ENCODE data around the gene CCDC144A. TPM values are rescaled to one million over a fixed set of nuclear protein-coding genes. Genes with fewer than 3 reads are reported as not detected.
"Not testable (repeated sequence)": the region's sequence is repeated elsewhere in the genome, so short reads cannot be mapped to it uniquely, and the experiment has no call there.

CCDC144A gene
- total and polyA plus RNA-seq, 12 donors = 0.25 to 3.4 (median 1.4) TPM

DNA sequence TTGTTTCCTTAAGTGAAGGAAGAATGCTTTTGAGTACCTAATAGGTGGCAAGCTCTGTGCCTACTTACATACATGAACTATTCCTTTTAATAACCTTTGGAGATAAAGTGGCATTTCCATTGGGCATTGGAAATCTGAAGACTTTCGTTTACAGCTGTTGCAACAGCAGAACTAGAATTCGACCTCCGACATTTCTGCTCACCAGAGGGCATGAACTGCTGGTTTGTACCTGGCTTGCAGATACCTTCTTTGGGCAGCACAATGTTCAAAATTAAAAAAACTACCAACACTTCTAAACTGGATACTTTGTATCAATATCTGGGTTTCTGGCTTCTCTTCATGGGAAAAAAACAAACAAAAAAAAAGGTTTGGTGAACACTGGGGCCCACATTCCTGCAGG lies 99.6 kb downstream of the CCDC144A start:
- ATAC-seq, DNase-seq: not testable (repeated sequence)

DNA sequence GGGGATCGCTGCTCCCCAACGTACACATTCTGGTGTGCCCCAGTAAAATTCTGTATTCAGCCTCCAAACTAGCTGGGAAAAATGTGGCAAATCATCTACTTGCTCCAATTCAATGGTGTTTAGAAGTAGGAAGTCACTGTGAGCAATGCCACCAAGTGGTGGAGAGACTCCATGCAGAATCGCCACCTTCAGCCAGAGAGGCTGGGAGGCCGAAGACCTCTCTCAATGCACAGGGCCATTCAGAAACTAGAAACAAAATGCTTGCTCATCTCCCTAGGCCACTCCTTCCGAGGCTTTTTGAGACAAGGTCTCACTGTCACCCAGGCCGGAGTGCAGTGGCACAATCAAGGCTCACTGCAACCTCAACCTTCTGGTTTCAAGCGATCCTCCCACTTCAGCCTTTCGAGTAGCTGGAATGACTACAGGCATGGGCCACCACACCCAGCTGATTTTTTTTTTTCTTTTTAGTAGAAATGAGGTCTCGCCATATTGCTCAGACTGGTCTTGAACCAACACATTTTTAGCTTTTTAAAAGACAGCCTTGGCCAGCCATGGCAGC lies 100.4 kb downstream of the CCDC144A start:
- DNase-seq; H3K4me3 ChIP-seq; H3K27ac ChIP-seq; intact Hi-C loops (cut with DNase I); H3K9me3 ChIP-seq; H3K27me3 ChIP-seq; ATAC-seq; H3K4me1 ChIP-seq; H3K36me3 ChIP-seq: not testable (repeated sequence)
- 90 to 92% methylated on average over 7 of the region's 9 CpGs for WGBS, 2 donors

More for the DNA sequence above, 99.6 kb downstream of the CCDC144A start:
- H3K36me3 ChIP-seq; H3K4me1 ChIP-seq; H3K27ac ChIP-seq; H3K27me3 ChIP-seq; intact Hi-C loops (cut with DNase I); H3K4me3 ChIP-seq; H3K9me3 ChIP-seq: not testable (repeated sequence)
- WGBS, 2 donors = 92 to 97% methylated on average over 3 of the region's 3 CpGs

DNA sequence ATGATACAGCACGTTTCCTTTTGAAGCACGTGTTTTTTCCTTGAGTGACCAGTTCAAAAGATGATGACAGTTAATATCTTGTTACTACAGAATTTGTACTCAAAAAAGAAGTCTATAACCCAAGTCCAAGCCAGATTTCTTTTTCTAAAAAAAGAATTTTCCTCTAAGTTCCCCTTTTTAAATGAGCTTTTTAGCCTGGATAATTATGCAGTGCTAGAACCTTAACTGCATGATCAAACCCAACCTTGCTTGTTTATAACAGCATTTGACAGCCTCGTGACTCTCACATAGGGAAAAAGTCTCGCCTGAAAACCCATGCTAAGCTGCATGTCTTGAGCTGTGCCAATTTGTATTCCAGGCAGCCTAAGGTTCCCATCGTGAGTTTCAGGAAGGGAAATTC lies 104.2 kb downstream of the CCDC144A start:
- ATAC-seq; H3K4me1 ChIP-seq; H3K4me3 ChIP-seq; H3K27me3 ChIP-seq; H3K36me3 ChIP-seq; H3K9me3 ChIP-seq; DNase-seq; H3K27ac ChIP-seq; intact Hi-C loops (cut with DNase I): not testable (repeated sequence)
- WGBS, 2 donors = 53 to 62% methylated on average over 3 of the region's 5 CpGs

DNA sequence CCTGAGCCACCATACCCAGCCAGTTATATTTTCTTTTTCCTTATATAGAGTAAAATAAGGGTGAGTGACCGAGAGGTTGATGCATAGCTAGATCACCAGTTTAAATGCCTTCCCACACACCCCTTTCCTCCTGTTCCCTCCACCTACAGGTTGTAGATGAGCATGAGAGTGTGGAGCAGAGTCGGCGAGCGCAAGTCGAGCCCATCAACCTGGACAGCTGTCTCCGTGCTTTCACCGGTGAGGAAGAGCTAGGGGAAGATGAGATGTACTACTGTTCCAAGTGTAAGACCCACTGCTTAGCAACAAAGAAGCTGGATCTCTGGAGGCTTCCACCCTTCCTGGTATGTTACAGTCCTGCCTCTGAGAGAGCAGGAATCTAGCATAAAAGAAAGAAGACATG lies 105.9 kb downstream of the CCDC144A start:
- 90 to 92% methylated on average over 6 of the region's 7 CpGs for WGBS, 2 donors
- DNase-seq; H3K36me3 ChIP-seq; H3K4me1 ChIP-seq; ATAC-seq; H3K9me3 ChIP-seq; H3K27ac ChIP-seq; intact Hi-C loops (cut with DNase I); H3K27me3 ChIP-seq; H3K4me3 ChIP-seq: not testable (repeated sequence)

DNA sequence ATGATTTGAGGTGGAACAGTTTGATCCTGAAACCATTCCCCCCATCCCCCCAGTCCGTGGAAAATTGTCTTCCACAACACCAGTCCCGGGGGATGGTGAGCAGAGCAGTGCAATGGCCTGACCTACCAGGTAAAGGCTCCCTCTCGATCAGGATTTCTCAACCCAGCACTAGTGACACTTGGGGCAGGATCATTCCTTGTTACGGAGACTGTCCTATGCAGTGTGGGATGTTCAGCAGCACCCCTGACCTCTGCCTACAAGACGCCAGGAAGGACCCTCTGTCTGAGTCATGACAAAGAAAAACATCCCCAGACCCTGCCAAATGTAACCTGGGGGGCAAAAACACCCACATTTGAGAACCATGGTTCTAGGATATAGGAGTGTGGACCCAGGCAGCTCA lies 114.8 kb downstream of the CCDC144A start:
- H3K9me3 ChIP-seq; DNase-seq; H3K4me1 ChIP-seq; H3K27ac ChIP-seq; H3K4me3 ChIP-seq; H3K27me3 ChIP-seq; H3K36me3 ChIP-seq; intact Hi-C loops (cut with DNase I): not testable (repeated sequence)
- ATAC-seq = peak in 1 of 8 donors; percentile 17
- 79 to 81% methylated on average over 5 of the region's 5 CpGs for WGBS, 2 donors

DNA sequence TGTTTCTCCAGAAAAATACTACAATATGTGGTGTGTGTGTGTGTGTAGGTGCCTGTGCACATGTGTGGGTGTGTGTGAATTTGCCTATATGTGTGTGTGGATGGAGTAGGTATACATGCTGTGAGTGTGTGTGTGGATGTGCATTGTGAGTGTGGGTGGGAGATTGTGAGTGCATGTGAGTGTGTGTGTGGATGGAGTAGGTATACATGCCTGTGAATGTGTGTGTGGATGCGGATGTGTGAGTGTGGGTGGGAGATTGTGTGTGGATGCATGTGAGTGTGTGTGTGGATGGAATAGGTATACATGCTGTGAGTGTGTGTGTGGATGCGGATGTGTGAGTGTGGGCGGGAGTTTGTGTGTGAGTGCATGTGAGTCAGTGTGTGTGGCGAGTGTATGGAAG lies 116.6 kb downstream of the CCDC144A start:
- ATAC-seq; H3K27me3 ChIP-seq; intact Hi-C loops (cut with DNase I); H3K4me1 ChIP-seq; DNase-seq; H3K27ac ChIP-seq; H3K4me3 ChIP-seq; H3K36me3 ChIP-seq; H3K9me3 ChIP-seq: not testable (repeated sequence)
- 97 to 98% methylated on average over 4 of the region's 4 CpGs for WGBS, 2 donors

DNA sequence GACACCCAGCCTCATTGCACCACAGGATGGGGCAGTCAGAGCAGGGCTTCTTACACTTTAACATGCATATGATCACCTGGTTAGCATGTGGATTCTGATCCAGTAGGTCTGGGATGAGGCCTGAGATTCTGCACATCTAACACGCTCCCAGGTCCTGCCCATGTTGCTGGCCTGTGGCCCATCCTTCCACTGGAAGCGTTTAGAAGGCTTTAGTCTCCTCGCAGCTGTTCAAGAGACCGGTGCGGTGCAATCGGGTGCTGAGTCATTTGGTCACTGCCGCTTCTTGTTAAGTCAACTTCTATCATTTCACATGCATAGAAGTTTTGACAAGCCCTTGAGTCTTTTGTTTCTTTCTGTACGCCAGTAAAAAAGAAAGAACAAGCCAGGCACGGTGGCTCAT lies 117.6 kb downstream of the CCDC144A start:
- 81 to 84% methylated on average over 7 to 8 of the region's 9 CpGs for WGBS, 2 donors
- H3K36me3 ChIP-seq; H3K4me3 ChIP-seq; intact Hi-C loops (cut with DNase I); ATAC-seq; H3K27me3 ChIP-seq; H3K9me3 ChIP-seq; H3K27ac ChIP-seq; DNase-seq; H3K4me1 ChIP-seq: not testable (repeated sequence)

DNA sequence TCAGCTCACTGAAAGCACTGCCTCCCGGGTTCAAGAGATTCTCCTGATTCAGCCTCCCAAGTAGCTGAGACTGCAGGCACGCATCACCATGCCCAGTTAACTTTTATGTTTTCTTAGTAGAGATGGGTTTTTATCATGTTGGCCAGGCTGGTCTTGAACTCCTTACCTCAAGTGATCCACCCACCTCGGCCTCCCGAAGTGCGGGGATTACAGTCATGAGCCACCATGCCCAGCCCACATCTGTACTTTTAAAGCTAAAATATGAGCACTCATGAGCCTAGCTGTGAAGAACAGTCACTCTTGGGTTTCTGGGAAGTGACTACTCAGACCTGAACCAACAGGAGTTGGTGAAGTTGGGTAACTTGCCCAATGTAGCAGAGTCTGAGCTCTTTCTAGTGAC lies 120.2 kb downstream of the CCDC144A start:
- ATAC-seq; H3K9me3 ChIP-seq; H3K27ac ChIP-seq; H3K4me1 ChIP-seq; H3K4me3 ChIP-seq; intact Hi-C loops (cut with DNase I); H3K27me3 ChIP-seq; DNase-seq; H3K36me3 ChIP-seq: not testable (repeated sequence)
- 92 to 93% methylated on average over 5 of the region's 5 CpGs for WGBS, 2 donors

DNA sequence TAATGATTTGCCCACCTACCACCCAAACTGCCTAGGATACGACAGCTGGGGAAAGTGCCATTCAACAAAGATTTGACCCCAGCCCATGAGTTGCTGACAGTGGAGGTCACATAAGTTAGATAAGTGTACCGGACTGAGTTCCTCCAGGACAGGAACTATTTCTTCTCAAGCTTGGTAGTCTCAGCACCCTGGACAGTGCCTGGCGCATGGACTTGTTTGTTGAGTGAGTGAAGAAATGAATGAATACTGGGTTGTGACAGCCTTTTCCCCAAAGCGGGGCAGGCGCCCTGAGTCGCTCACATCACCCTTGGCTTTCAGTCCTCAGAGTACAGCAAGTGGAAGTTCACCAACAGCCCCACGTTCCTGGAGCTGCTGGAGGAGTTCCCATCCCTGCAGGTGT lies 122.1 kb downstream of the CCDC144A start:
- H3K27me3 ChIP-seq; H3K9me3 ChIP-seq; H3K4me1 ChIP-seq; DNase-seq; intact Hi-C loops (cut with DNase I); H3K27ac ChIP-seq; H3K4me3 ChIP-seq; H3K36me3 ChIP-seq: not testable (repeated sequence)
- WGBS, 2 donors = 27 to 29% methylated on average over 7 of the region's 7 CpGs
- ATAC-seq = peak in 1 of 8 donors; percentile 33
